ENCODE results near the gene CCDC136. TPM values are rescaled to one million over a fixed set of nuclear protein-coding genes. Genes with fewer than 3 reads are reported as not detected.

CCDC136 gene
- total RNA-seq, 1 experiment from 2014 or later: 31.1 TPM

DNA sequence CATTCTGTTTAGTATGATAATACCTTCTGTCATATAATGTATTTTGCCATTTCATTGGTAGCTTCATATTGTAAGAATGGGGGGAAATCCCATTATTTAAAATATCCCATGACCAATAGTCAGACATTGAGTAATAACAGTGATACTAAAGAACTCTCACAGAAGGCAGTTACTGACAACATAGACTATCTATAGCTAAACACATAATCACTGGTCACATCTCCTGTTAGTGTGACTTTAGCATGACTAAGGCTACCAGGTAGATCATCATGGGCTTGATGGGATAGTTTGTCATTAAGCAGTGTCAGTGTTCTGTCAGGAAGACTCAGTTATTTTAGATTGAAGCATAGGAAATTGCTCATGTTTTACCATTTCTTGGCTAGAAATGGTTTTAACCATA, 32.5 kb upstream of the CCDC136 start:
- no peak overlapping the region for H3K9ac ChIP-seq (ENCODE audit: extremely low read depth, insufficient read length, low read length)
- H3K56ac ChIP-seq (ENCODE audit: insufficient read length, low read depth, low read length): no peak overlapping the region
- H3K23me2 ChIP-seq (ENCODE audit: insufficient read length, low read depth, low read length, poor library complexity, severe bottlenecking): no peaks in the 10 kb centered on the region
- no peak overlapping the region for H3K4ac ChIP-seq (ENCODE audit: low read depth, low read length)
- no peak overlapping the region for H3K23ac ChIP-seq (ENCODE audit: insufficient read length, low read depth, low read length)
- no peaks in the 10 kb centered on the region for H3K79me2 ChIP-seq (ENCODE audit: insufficient read depth, low read length)
- no peak overlapping the region for H2BK12ac ChIP-seq (ENCODE audit: insufficient read length, low read depth, low read length)
- H2BK120ac ChIP-seq (ENCODE audit: low read depth, low read length, poor library complexity, severe bottlenecking): no peak overlapping the region
- H2AFZ ChIP-seq (ENCODE audit: low read length): no peak overlapping the region
- H3K4me1 Mint-ChIP-seq: no peaks in the 10 kb centered on the region
- no peak overlapping the region for H4K8ac ChIP-seq (replicated peaks; ENCODE audit: insufficient read length, low read depth, low read length)
- no peak overlapping the region for H2BK15ac ChIP-seq (ENCODE audit: low read depth, low read length)
- no peak for DNase-seq
- H3K27ac Mint-ChIP-seq: no peak overlapping the region
- no peak overlapping the region for H3K27ac ChIP-seq (ENCODE audit: insufficient read length, low read depth, low read length)
- no peak overlapping the region for H4K5ac ChIP-seq (ENCODE audit: insufficient read length, low read depth, low read length)
- no peak overlapping the region for H2AK5ac ChIP-seq (ENCODE audit: insufficient read length, low read length)
- no peak overlapping the region for H2BK20ac ChIP-seq (ENCODE audit: low read depth, low read length, poor library complexity, severe bottlenecking)
- H3T11ph ChIP-seq (ENCODE audit: low read length): no peak overlapping the region
- no peaks in the 10 kb centered on the region for H3K4me1 ChIP-seq (ENCODE audit: insufficient read depth, low read length)
- no peaks in the 10 kb centered on the region for H3K9me3 Mint-ChIP-seq
- H3K18ac ChIP-seq (ENCODE audit: insufficient read length, low read depth, low read length): no peak overlapping the region
- H3K27me3 Mint-ChIP-seq (ENCODE audit: low read depth): no peaks in the 10 kb centered on the region
- H3K79me1 ChIP-seq (ENCODE audit: insufficient read depth, low read depth, low read length, poor library complexity, severe bottlenecking): no peaks in the 10 kb centered on the region
- H3K4me3 Mint-ChIP-seq: no peak overlapping the region
- no peak overlapping the region for H3K14ac ChIP-seq (ENCODE audit: insufficient read depth, low read length)
- no peak overlapping the region for H2BK5ac ChIP-seq (ENCODE audit: insufficient read length, low read length)
- H3K27me3 ChIP-seq (ENCODE audit: insufficient read depth, low read length): no peaks in the 10 kb centered on the region
- no peak for TF ChIP-seq CTCF (conservative IDR thresholded peaks at IDR 0.05)
- H3K4me2 ChIP-seq (ENCODE audit: insufficient read depth, insufficient read length, low read length): no peak overlapping the region
- no peak overlapping the region for H4K91ac ChIP-seq (ENCODE audit: insufficient read length, low read depth, low read length)
- no peaks in the 10 kb centered on the region for H3K9me3 ChIP-seq (ENCODE audit: control insufficient read depth, low read depth, low read length)
- H4K20me1 ChIP-seq (ENCODE audit: control insufficient read depth, insufficient read depth, insufficient read length): no peaks in the 10 kb centered on the region
- peaks cover 23 to 81% (median 72%) of the 10 kb centered on the region in 3 experiments; a peak in 6 of 7 replicates for H3K36me3 Mint-ChIP-seq (ENCODE audit: insufficient read depth in 1 of 3, low read depth in 3 of 3)
